Hepatocyte (in vitro differentiated cells): Measurements from ENCODE around the gene CENPE.

Experiments used
- CTCF ChIP-seq: fragments of 200-600 bp; sonication (generic); IDR thresholded peaks from 2 replicates; pipeline ENCODE4 v1.5.1; 2016; ENCODE audit warnings: antibody characterized with exemption, mild to moderate bottlenecking; ENCODE audit not compliant: poor library complexity
- EZH2 ChIP-seq: fragments of 200-600 bp; sonication (generic); IDR thresholded peaks from 2 replicates; pipeline ENCODE4 v1.6.1; 2016; ENCODE audit warnings: antibody characterized with exemption, mild to moderate bottlenecking, borderline replicate concordance

GRCh38 chr4:103100691-103101090 is 97.5 kb downstream of the CENPE start:
- TF ChIP-seq EZH2 (no peak), CTCF (no peak)
